ENCODE measurements around the gene LMOD1. TPM values are rescaled to one million over a fixed set of nuclear protein-coding genes. Genes with fewer than 3 reads are reported as not detected.
"Not testable (repeated sequence)": the region's sequence is repeated elsewhere in the genome, so short reads cannot be mapped to it uniquely, and the experiment has no call there.

The LMOD1 gene
- polyA plus RNA-seq, 1 donor, result 48.7 TPM

GRCh38 chr1:201947697-201948008 lies 1.3 kb upstream of the LMOD1 start:
- no peak for DNase-seq (ENCODE audit: low read depth)

- no peak for DNase-seq (ENCODE audit: low read depth)
Measured at GRCh38 chr1:201945863-201946223, 505 bp downstream of the LMOD1 start.

DNA sequence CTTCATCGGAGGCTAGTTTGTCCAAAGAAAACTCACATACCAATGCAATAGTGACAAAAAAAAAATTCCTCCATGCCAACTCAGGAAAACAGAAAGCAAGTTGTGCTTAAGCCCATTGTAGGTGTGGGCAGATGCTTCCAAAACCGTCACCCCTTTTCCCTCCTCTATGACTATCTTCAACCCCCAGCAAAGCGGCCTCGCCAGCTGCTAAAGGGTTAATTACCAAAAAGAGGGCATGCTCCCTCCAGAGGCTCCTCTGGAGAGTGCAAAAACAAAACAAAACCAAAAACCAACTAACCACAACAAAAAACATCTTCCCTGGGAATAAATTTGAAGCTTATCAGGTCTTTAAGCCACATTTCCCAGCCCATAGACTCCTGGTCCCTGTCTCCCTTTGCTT lies 1.2 kb downstream of the LMOD1 start:
- DNase-seq (ENCODE audit: low read depth), result no peak

DNA sequence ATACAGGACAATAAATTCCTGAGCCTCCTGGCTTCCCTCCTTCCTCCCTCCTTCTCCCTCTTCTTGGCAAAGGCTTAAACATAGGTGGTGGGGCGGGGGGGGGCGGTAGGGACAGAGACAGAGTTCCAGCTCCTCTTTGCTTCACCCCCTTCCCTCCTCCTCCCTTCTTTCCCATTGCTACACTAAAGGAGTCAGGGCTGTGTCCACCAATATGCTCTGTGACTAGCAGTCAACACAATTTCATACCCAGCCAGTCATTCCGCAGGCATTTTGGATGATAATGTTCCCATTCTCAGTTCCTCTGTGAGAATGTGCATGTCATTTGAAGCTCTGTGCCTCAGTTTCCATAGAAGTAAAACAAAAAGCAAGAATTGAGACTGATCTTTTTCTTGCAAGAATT lies 1.7 kb downstream of the LMOD1 start:
- DNase-seq (ENCODE audit: low read depth), result no peak

GRCh38 chr1:201944002-201944401 lies 2.3 kb downstream of the LMOD1 start:
- DNase-seq (ENCODE audit: low read depth), result no peak

- DNase-seq (ENCODE audit: low read depth), result no peak
Measured at GRCh38 chr1:201942129-201942495, 4.2 kb downstream of the LMOD1 start.

DNA sequence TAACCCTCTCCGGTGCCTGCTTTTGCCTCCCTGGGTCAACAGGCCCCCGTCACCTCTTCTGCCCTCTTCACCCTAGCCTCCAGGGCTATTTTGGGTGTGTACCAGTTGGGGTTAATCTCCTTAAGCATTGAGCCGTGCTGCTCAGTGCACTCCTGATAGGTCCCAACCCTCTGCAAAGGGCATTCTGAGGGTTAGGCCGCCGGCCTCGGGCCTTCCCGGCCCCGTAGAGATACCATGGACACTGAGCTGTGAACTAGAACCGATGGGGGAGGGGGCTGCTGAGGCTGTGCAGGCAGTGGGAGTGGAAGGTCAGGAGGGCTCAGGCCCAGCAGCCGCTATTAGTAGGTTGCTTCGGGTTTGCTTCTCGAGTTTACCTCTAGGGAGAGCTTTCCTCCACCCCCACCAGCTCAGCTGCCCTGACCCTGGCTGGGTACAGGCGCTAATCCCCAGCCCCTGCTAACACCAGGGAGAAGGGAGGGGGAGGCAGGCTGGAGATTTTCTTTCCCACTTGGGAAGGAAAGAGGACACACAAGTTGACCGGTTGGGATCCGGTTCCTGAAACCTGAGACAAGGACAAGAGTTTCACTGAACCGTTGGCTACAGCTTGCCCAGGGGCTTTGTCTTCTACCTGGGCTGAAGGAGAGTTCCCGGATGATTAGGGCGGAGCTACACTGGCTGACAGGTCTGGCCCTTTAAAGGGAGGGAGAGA lies 4.8 kb downstream of the LMOD1 start:
- no peak for DNase-seq (ENCODE audit: low read depth)

DNA sequence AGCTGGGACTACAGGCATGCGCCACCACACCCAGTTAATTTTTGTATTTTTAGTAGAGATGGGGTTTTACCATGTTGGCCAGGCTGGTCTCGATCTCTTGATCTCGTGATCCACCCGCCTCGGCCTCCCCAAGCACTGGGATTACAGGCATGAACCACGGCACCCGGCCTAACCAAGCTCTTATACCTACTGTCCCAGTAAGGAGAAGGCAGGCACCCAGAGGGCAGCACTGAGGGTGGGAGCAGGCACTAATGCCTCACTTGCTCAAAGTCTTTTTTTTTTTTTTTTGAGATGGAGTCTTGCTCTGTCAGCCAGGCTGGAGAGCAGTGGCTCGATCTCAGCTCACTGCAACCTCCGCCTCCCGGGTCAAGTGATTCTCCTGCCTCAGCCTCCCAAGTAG lies 6.0 kb downstream of the LMOD1 start:
- not testable (repeated sequence) for DNase-seq (ENCODE audit: low read depth)

GRCh38 chr1:201939574-201939973 lies 6.8 kb downstream of the LMOD1 start:
- DNase-seq (ENCODE audit: low read depth), result no peak

- no peak for DNase-seq (ENCODE audit: low read depth)
Measured at GRCh38 chr1:201939148-201939547, 7.2 kb downstream of the LMOD1 start.

DNA sequence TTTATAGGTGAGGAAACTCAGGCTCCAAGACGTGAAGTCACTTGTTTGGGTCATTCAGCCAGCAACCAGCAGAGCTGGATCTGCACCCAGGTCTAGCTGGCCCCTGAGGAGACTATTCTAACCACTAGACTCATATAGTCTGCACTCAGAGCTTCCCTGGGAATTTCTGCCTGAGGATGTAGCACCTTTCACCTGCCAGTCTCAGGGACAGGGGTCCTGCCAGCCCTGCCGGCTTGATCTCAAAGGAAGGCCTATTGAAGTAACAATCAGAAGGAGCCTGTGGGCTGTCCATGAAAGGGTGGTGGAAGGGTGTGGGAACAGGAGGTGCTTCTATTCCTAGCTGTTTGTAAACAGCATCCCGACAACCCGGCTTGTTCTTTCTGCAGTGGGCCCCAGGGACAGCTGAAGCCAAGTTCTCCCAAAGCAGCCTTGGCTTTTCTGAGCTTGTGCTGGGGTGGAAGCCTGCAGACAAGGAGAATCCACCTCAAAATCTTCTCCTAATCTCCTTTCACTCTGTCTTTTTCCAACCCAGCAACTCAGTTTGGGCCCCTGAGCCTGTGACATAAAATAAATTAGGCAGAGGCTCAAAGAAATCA lies 7.8 kb downstream of the LMOD1 start:
- DNase-seq (ENCODE audit: low read depth), result no peak

DNA sequence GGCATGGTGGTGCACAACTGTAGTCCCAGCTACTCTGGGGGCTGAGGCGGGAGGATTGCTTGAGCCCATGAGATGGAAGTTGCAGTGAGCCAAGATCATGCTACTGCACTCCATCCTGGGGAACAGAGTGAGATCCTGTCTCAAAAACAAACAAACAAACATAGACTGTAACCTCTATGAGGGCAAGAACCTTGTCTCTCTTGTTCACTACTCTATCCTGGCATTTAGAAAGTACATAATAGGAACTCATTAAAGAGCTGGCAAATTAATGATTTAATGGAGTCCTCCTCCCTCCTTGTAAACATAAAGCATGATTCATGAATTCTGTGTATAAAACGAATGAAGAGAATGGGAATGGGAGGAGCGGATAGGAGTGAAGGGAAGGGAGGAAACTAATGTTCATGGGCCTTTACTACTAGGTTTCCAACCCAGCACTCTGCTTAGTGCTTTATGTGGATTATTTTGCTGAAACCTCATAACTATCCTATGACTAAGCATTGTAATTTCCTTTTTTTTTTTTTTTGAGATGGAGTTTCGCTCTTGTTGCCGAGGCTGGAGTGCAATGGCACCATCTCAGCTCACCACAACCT lies 8.6 kb downstream of the LMOD1 start:
- DNase-seq (ENCODE audit: low read depth), result no peak

GRCh38 chr1:201933840-201934430 lies 12.4 kb downstream of the LMOD1 start:
- no peak for DNase-seq (ENCODE audit: low read depth)

DNA sequence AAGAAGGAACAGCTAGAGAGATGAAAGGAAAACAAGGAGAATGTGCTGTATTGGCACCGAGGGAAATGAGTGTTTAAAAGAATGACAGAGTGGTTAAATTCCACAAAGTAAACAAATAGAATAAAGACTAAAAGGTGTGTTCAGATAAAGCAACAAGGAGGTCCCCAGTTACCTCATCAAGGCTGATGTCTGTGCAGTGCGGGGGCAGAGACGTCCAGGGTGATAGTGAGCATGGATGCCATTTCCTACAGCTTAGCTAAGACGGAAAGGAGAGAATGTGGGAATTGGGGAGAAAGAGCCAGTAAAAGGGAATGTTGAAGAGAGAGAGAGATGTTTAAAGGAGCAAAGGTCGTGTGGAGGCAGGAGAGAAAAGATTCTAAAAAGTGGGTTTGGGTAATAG lies 15.5 kb downstream of the LMOD1 start:
- DNase-seq (ENCODE audit: low read depth), result no peak

DNA sequence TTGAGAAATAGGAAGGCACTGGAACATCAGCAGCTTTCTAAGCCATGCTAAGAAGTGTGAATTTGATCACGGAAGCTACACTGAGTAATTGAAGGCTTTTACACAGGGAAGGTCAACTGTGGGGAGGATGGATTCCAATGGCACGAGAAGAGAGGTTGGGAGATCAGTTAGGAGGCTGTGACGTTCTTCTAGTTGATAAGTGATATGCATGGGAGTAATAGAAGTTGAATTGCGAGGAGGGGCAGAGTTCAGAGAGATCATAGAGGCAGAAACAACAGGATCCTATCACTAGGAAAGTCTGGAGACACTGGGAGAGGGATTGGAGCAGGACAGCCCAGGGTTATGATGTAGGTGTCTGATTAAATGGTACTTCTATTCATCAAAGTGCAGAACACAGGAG lies 16.2 kb downstream of the LMOD1 start:
- DNase-seq (ENCODE audit: low read depth), result no peak

DNA sequence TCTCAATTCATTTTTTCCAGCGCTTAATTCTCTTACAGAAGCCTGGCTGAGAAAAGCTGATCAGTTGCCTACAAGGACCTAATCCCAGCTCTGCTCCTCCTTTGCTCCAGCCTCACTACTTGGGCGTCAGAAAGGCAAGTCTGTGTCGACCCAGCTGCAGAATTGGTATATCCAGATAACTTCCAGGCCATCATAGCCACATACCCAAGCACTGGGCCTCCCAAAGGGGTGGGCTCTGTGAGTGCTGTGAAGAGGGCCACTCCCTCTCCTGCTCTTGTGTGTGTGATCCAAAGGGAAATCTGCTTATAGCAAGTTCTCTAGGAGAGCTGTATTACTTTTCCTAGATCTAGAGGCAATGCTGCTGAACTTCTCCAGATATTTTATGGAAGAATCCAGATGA lies 18.1 kb downstream of the LMOD1 start:
- DNase-seq (ENCODE audit: low read depth), result no peak

- no peak for DNase-seq (ENCODE audit: low read depth)
Measured at GRCh38 chr1:201925981-201926645, 20.2 kb downstream of the LMOD1 start.

DNA sequence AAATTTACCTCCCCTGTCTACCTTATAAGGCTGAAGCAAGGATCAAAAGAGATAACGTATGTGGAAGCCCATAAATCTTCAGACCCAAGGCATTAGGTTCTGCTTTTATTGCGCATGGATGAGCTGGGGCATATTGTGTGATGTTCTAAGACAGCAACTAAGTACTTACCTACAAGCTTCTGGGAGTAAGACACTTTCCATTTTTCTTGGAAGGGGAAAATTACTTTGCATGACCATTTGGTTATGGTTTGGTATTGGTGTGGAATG lies 21.1 kb downstream of the LMOD1 start:
- no peak for DNase-seq (ENCODE audit: low read depth)

GRCh38 chr1:201921952-201922558 lies 24.3 kb downstream of the LMOD1 start:
- no peak for DNase-seq (ENCODE audit: low read depth)

- no peak for DNase-seq (ENCODE audit: low read depth)
Measured at GRCh38 chr1:201918343-201918742, 28.0 kb downstream of the LMOD1 start.

DNA sequence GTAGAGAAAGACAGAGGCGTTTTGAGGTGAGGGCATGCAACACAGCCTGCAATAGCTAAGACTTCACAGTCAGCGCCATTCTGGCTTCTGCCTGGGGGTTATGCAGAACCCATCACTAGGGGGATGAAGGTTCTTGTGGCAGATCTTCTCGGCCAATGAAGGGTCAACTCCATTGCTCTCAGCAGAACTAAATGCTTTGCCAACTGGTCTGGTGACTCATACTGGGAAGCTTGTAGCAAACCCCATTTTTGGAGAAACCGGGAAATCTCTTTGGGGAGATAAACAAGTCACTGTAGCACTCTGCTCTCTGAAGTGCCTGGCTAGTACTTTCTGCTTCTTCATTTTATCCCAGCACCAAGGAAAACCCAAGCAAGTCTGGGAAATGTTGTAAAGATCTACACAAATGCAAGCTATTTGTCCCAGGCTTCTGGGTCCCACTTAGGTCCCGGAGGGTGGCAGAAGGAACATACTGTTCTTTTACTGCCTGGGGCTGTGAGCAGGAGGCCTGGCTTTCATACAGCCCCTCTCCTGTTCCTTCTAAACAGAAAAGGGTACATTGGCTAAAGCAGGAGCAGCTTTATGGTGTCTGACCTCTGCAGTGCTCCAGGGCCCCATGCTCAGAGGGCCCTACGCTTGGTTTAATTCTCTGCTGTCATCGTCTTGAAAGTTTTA lies 28.9 kb downstream of the LMOD1 start:
- DNase-seq (ENCODE audit: low read depth), result no peak

DNA sequence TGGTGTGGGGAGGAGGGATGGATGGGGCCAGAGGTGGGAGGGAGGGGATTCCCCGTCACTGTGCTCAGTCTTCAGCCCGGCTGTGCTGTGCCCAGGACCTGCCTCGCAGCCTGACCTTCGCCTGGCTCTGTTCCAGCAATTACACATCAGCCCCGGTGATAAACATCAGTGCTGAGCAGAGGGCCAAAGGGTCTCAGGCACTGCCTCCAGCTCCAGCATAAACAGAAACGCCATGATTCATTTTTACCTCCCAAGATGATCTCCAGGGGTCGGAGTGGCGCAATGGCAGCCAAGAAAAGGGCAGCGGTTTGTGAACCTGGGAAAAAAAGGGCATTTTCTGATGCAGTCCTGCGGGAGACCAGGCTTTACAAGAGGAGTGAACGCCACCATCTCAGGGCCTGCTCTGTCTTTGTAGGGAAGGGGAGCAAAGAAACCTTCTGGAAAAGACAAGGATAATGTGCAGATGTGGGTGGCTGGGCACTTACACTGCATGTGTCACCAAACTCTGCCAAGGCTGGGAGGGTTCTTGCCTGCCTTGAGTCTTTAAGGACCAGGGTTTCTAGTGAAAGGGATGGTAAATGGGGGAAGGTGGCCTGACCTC lies 29.6 kb downstream of the LMOD1 start:
- DNase-seq (ENCODE audit: low read depth), result no peak
